Left renal cortex interstitium (tissue), 4 donors: ENCODE data around the gene FAM83E. TPM values are rescaled to one million over a fixed set of nuclear protein-coding genes. Genes with fewer than 3 reads are reported as not detected.

ENCODE experiments used
- DNase-seq, 4 donors: peaks; one replicate each; pipeline ENCODE4 v3.0.0-alpha.2; 2013; ENCODE audit warnings: low read depth in 4 of 4, low spot score in 2 of 4, missing footprints in 1 of 4
- polyA plus RNA-seq, 4 donors: library from polyadenylated mRNA; unstranded; fragments of 120-200 nt; gene quantifications; one replicate each; pipeline ENCODE4 v1.2.1, GENCODE V29; 2013; ENCODE audit not compliant: insufficient read length in 4 of 4

Gene FAM83E
- polyA plus RNA-seq, 4 donors = 1.2 to 2.7 (median 1.4) TPM

GRCh38 chr19:48613852-48614435, 932 bp downstream of the FAM83E start:
- DNase-seq = no peak

GRCh38 chr19:48613024-48613851, 1.6 kb downstream of the FAM83E start:
- no peak for DNase-seq

GRCh38 chr19:48611872-48612271, 3.0 kb downstream of the FAM83E start:
- no peak for DNase-seq

GRCh38 chr19:48609571-48610108, 5.2 kb downstream of the FAM83E start:
- no peak for DNase-seq

- no peak for DNase-seq
These were observed 6.0 kb downstream of the FAM83E start for GRCh38 chr19:48608798-48609263.

GRCh38 chr19:48607359-48607755, 7.5 kb downstream of the FAM83E start:
- DNase-seq = no peak

GRCh38 chr19:48606463-48607358, 8.2 kb downstream of the FAM83E start, which contains the start of gene SPACA4:
Gene SPACA4, plus strand, starts transcription at chr19:48606742. Its CDS starts 237 bp downstream, at chr19:48606979.
- no peak for DNase-seq

GRCh38 chr19:48603850-48604249, 11.0 kb downstream of the FAM83E start:
- no peak for DNase-seq

- no peak for DNase-seq
These were observed 11.4 kb downstream of the FAM83E start for GRCh38 chr19:48603449-48603848.

GRCh38 chr19:48603001-48603400, 11.9 kb downstream of the FAM83E start:
- DNase-seq = no peak

GRCh38 chr19:48600679-48601417, 14.0 kb downstream of the FAM83E start:
- DNase-seq = no peak

- DNase-seq = no peak
These were observed 15.7 kb downstream of the FAM83E start for GRCh38 chr19:48598996-48599700.

GRCh38 chr19:48596679-48597465, 18.0 kb downstream of the FAM83E start:
- DNase-seq = no peak

- DNase-seq = no peak
These were observed 18.6 kb downstream of the FAM83E start for GRCh38 chr19:48596237-48596636.

GRCh38 chr19:48595833-48596232, 19.0 kb downstream of the FAM83E start:
- DNase-seq = no peak

- DNase-seq = no peak
These were observed 19.7 kb downstream of the FAM83E start for GRCh38 chr19:48595171-48595570.

GRCh38 chr19:48591021-48591420, 23.9 kb downstream of the FAM83E start:
- DNase-seq = no peak

- peak in 3 of 4 donors; percentile 70 to 78 (median 71) for DNase-seq
These were observed 26.0 kb downstream of the FAM83E start for GRCh38 chr19:48588670-48589401.
